GM18868 (cell line): ENCODE data around the gene WAS.

Source experiments
- ATAC-seq: cut with Tn5 transposase; IDR thresholded peaks from one replicate; pipeline ENCODE4 v1.9.1; 2021; ENCODE audit warnings: mild to moderate bottlenecking, moderate library complexity; ENCODE audit not compliant: unreplicated experiment

The WAS gene

DNA sequence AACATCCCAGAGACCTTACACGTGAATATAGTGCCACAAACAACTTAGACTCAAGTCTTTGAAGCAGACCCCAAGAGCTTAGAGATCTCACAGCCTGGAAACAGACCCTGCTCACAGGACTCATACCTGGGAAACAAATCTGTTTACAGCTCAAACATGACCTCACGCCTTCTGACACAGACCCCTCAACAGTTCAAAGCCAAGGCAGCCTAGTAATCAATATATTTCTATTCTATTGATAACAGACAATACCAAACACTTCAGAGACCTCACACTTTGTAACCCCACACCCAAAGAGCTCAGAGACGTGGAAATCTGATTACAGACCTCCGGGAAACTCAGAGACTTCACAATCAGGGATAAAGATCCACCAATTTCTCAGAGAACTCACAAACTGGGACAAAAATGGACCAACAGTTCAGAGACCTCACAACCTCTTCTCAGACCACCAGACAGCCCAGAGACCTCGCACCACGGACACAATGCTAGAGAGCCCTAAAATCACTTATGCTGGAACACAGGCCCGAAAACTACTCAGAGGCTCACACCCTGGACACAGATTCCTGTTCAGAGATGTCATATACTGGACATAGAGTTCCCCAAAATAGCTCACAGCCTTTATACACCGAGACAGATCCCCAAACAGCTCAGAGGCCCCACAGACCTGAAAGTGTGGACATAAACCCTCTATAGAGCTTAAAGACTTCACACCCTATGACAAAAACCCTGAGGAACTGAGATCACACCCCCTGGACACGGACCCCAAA, 27.7 kb downstream of the WAS start:
- ATAC-seq = no peak

DNA sequence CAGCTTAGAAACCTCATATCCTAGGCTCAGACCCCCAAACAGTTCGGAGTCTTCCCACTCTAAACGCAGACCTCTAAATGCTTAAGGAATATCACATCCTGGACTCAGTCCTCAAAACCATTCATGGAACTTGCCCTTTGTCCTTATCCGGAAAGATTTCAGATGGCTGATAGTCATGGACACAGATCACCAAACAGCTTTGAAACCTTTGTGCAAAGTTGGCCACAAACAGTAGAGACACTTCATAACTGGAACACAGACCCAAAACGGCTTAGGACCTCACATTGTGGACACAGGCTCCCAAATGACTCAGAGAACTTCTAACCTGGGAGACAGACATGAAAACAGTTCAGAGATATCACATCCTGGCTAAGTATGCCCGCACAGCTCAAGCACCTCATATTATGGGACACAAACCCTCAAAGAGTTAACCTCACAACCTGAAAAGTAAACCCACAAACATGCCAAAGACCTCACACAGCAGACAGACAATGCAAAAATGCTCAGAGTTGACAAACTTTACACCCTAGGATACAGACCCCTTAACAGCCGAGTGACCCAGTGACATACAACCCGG, 28.4 kb downstream of the WAS start:
- ATAC-seq = no peak

DNA sequence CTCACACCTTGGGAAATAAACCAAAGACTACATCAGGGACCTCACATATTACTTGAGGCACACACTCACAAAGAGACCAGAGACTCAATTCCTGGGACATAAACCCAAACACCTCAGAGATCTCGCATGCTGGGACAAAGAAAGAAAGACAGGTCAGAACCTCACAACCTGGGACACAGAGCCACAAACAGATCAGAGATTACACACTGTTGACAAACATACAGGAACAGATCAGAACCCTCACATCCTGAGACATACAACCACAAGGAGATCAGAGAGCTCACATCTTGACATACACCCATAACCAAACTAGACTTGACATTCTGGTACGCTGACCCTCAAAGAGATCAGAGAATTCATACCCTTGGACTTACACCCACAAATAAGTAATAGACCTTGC, 30.2 kb downstream of the WAS start:
- ATAC-seq = no peak

GRCh38 chrX:48714573-48714972, 31.0 kb downstream of the WAS start:
- no peak for ATAC-seq

GRCh38 chrX:48715072-48715471, 31.5 kb downstream of the WAS start:
- no peak for ATAC-seq

DNA sequence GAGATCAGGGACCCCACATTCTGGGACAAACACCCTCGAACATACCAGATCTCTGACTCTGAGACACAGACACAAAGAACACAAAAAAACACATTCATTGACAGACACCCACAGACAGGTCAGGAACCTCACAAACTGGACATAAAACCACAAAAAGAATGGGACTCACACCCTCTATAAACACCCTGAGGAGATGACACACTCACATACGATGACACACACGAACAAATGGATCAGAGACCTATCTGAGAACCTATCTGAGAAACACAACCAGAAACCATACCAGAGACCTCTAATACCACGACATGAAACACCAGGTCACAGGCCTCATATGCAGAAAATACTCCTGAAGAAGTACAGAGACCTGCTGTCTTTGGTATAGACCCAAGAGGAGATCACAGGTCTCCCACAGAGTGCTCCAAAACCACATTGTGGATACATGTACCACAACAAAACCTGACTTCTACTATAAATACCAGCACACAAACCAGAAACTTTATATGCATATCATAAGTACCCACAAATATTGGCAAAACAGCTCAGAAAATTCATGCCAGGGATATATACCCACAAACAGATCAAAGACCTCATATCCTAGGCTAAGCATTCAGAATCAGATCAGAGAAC, 32.4 kb downstream of the WAS start:
- ATAC-seq = no peak

GRCh38 chrX:48719958-48720357, 36.4 kb downstream of the WAS start:
- ATAC-seq = no peak

- ATAC-seq = no peak
These were observed 37.1 kb downstream of the WAS start for GRCh38 chrX:48720577-48721250.

DNA sequence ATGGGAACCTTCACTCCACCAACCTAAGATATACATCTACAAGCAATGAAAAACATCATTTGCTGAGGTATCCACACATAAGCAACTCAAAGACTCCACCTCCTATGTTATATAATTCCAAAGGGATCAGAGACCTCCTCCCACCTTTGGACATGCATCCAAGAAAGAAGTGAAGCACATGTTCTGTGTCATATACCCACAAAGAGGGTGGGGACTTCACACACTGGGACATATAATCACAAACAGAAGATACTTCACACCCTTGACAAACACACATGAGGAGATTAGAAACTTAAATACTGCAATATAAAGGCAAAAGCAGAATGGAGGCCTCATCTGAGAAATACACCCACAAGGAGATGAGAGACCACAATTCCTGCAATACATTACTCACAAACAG, 38.3 kb downstream of the WAS start:
- ATAC-seq = no peak

DNA sequence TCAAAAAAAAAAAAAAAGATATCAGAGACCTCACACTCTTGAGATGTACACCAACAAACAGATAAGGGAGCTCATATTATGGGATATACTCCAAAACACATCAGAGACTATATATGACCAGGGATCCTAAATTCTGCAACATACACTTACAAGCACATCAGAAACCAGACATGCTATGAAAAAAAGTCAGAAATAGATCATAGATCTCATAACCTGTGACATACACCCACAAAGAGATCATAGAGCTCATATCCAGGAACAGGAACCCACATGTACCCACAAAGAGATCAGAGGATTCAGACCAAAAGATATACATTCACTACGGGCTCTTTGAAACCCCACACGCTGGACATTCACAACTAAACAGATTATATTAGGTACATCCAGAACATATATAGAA, 43.0 kb downstream of the WAS start:
- ATAC-seq = no peak

DNA sequence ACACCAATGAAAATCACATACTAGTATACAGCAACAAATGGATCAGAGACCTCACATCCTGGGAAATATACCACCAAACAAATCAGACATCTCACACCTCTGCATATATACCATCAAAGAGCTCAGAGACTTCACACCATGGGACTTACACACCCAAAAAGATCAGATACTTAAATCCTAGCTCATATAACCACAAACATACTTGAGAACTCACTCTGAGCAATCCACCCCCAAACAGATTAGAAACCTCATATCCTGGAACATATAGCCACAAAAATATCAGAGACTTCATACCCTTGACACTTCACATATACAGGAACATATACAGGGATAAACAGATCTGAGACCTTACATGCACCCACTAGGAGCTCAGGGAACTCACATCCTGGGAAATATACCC, 45.1 kb downstream of the WAS start:
- no peak for ATAC-seq

- ATAC-seq = no peak
These were observed 52.7 kb downstream of the WAS start for GRCh38 chrX:48736303-48736702.

DNA sequence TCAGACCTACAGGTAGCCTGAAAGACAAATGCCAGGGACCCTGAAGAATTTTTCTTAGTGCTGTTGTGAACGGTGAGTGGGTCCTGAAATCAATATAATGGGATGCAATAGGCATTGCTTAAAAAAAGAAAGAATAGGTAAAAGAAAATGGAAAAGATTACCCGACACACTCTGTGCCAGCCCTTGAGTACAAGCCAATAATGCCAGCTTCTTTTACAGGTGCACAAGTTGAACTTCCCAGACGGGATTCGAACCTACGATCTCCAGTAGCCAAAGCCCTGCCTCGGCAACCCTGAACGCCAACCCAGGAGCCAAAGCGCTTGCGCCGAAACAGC, 53.2 kb downstream of the WAS start:
- ATAC-seq = no peak

DNA sequence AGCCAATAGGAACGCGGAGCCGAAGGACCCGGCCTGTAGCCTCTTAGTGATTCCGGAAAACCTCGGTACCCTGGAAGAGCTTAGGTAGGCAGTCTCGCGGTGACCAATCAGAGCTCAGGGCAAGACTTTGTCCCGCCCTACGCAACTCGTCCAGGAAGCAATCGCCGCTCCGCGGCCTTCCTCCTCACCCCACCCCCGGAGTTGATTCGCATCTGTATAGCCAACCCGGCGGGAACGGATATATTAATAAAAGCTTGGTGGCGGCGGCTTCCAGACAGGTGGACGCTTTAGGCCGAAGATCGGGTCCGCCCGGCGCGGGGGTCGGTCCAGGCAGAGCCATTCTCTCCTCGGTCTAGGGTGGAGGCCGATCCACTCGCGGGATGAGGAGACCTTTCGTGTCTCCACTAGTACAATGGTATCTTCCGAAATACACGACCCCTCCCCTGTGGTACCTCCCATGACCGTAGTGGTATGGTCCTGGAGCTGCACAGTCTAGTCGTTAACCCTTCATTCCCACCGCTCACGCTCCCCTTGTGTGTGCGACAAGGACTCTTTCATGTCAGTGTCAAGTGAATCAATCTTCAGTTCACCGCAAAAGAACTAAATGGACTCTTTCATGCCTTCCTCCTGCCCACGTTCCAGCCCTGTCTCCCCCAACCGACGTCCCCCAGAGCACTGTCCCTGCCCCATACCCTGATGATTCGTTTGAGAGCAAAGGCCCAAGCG, 53.8 kb downstream of the WAS start:
- peak; percentile 98 for ATAC-seq

DNA sequence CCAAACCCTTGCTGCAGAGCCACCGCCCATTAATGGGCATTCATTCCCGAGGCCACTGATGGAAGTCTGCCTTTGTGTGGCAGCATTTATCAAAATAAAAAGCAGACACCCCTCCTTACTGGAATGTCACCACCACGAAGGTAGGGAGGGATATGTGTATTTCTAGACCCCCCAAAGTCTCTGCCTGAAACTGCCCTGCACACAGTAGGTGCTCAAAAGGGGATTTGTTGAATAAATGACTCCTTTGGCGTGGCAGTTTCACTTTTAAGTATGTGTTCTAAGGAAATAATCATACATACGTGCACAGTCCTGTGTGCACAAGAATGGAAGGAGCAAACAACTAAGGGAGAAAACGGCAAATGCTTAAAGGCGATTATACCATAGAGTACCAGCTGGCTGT, 54.3 kb downstream of the WAS start:
- ATAC-seq = no peak
